ENCODE data around the gene PTPRCAP. TPM values are rescaled to one million over a fixed set of nuclear protein-coding genes. Genes with fewer than 3 reads are reported as not detected.
A peak's percentile ranks its signal among the peaks of the same experiment; 100 is the strongest.

PTPRCAP gene
- total RNA-seq, 1 experiment from 2014 or later = 1.3 TPM

DNA sequence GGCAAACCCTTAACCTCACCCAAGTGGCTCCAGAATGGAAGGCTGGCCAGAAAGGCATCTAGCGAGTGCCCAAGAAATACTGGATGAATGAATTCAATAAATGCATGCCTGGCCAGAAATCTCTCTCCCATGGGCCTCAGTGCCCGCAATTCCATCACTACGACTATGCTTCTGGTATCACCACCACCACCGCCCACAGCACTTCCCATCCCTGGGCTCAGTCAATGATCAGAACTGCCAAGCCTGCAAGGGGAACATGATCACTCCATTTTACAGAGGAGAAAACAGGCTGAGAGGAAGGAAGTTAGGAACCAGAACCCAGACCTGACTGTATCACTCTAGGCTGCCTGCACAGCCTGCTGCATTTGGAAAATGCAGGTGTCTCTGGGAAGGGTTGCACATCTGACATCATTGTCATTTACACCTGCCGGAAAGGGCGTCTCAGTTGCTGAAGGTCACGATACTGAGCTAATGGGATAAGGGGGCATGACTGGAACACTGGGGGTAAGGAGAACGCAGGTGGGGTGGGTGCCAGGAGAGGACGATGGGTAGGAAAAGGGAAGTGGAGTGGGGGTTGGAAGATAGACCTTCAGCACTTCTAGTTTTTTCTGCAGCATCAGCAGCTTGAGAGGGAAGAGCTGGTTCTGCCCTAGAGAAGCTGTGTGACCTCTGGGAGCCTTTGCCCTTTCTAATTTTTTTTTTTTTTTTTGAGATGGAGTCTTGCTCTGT lies 11.8 kb upstream of the PTPRCAP start:
- CTCF ChIA-PET = no interaction called here
- peaks cover 8% of the 10 kb centered on the region for H3K36me3 Mint-ChIP-seq (ENCODE audit: insufficient read depth, unreplicated experiment)
- no peak overlapping the region for H3K4me3 Mint-ChIP-seq (ENCODE audit: low read depth, unreplicated experiment)
- BruUV-seq (replicated peaks) = no TSS peak
- peaks cover 26% of the 10 kb centered on the region for H3K4me1 Mint-ChIP-seq (ENCODE audit: low read depth, unreplicated experiment)
- no peaks in the 10 kb centered on the region for H3K27me3 Mint-ChIP-seq (ENCODE audit: unreplicated experiment)
- TF ChIP-seq, protein P1, sequence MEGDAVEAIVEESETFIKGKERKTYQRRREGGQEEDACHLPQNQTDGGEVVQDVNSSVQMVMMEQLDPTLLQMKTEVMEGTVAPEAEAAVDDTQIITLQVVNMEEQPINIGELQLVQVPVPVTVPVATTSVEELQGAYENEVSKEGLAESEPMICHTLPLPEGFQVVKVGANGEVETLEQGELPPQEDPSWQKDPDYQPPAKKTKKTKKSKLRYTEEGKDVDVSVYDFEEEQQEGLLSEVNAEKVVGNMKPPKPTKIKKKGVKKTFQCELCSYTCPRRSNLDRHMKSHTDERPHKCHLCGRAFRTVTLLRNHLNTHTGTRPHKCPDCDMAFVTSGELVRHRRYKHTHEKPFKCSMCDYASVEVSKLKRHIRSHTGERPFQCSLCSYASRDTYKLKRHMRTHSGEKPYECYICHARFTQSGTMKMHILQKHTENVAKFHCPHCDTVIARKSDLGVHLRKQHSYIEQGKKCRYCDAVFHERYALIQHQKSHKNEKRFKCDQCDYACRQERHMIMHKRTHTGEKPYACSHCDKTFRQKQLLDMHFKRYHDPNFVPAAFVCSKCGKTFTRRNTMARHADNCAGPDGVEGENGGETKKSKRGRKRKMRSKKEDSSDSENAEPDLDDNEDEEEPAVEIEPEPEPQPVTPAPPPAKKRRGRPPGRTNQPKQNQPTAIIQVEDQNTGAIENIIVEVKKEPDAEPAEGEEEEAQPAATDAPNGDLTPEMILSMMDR (IDR thresholded peaks at IDR 0.05; ENCODE audit: unreplicated experiment) = no peak
- H3K9me3 Mint-ChIP-seq (ENCODE audit: low read depth, unreplicated experiment) = no peaks in the 10 kb centered on the region
- intact Hi-C loops (cut with micrococcal nuclease; ENCODE audit: unreplicated experiment) = no loop called here
- DNase-seq = no peak
- H3K27ac Mint-ChIP-seq (ENCODE audit: unreplicated experiment) = no peak overlapping the region

DNA sequence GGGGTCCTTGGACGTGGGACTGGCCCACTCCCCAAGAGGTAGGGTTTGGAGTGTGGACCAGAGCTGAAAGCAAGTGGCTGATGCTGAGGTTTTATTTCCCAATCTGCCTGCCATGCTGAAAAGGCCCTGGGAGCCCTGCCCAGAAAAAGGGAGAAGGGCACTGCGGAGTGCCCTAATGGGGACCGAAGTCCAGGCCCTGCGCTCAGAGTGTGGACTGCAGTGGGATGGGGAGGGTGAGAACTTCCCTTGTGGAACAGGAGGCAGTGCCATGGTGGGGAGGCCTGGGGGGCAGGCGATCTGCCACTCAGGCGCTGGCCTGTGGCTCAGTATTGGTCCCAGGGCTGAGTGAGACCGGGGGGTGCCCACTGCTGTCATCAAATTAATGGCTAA lies 10.7 kb upstream of the PTPRCAP start:
- Mint-ChIP-seq H3K27me3 (ENCODE audit: unreplicated experiment) (no peaks in the 10 kb centered on the region), H3K27ac (ENCODE audit: unreplicated experiment) (no peak overlapping the region), H3K4me1 (ENCODE audit: low read depth, unreplicated experiment) (peaks cover 26% of the 10 kb centered on the region)

GRCh38 chr11:67445515-67445914 lies 8.0 kb upstream of the PTPRCAP start:
- Mint-ChIP-seq H3K4me1 (ENCODE audit: low read depth, unreplicated experiment) (peaks cover 11% of the 10 kb centered on the region), H3K36me3 (ENCODE audit: insufficient read depth, unreplicated experiment) (peaks cover 35% of the 10 kb centered on the region), H3K4me3 (ENCODE audit: low read depth, unreplicated experiment) (peak overlapping the region; percentile 84), H3K9me3 (ENCODE audit: low read depth, unreplicated experiment) (no peaks in the 10 kb centered on the region), H3K27me3 (ENCODE audit: unreplicated experiment) (no peaks in the 10 kb centered on the region), H3K27ac (ENCODE audit: unreplicated experiment) (peak overlapping the region; percentile 40)
- intact Hi-C loops (cut with micrococcal nuclease; ENCODE audit: unreplicated experiment) = no loop called here
- no TSS peak for BruUV-seq (replicated peaks)
- TF ChIP-seq, protein P1 (IDR thresholded peaks at IDR 0.05; ENCODE audit: unreplicated experiment) = no peak
- CTCF ChIA-PET = no interaction called here
- no peak for DNase-seq

More for the DNA sequence above, 10.7 kb upstream of the PTPRCAP start:
- CTCF ChIA-PET = no interaction called here
- TF ChIP-seq, protein P1 (IDR thresholded peaks at IDR 0.05; ENCODE audit: unreplicated experiment) = no peak
- no TSS peak for BruUV-seq (replicated peaks)
- no peak for DNase-seq
- H3K9me3 Mint-ChIP-seq (ENCODE audit: low read depth, unreplicated experiment) = no peaks in the 10 kb centered on the region
- intact Hi-C loops (cut with micrococcal nuclease; ENCODE audit: unreplicated experiment) = no loop called here
- peaks cover 18% of the 10 kb centered on the region for H3K36me3 Mint-ChIP-seq (ENCODE audit: insufficient read depth, unreplicated experiment)
- no peak overlapping the region for H3K4me3 Mint-ChIP-seq (ENCODE audit: low read depth, unreplicated experiment)

DNA sequence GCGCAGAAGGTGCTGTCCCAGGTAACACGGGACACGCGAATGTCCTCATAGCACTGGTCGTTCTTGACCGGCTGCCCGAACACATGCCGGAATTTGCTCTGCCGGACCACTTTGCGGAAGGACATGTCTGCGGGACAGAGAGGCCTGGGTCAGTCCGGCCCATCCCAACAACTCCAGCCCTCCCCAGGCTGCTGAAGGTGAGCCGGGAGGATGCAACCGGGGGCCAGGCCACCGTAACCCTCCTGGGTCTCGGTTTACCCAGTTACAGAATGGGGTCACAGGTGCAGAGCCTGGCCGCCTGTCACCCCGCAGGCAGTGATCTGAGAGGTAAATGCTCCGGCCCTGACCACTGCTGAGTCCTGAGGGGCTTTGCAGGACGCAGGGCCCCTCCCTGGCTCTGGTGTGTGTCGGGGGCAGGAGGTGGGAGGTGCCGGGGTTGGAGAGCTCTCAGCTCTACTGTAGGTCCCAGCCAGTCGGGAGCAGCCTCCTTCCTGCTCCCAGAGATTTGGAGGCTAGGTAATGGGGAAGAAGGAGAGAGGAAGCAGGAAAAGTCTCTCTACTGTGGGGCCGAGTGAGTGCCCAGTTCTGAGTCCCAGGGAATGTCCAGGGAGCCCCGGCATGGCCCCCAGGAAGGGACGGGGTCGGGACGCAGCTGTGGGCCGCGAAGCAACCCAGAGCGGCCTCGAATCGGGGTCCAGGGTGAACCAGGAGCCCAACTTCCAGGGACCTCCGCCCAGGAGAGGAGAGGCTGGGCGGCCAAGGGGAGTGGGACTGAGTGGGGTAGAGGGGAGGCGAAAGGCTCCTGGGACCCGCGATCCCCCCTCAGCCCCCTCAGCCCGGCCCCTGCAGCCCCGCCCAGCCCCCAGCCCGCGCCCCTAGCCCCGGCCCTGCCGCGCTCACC lies 5.3 kb upstream of the PTPRCAP start:
- no peaks in the 10 kb centered on the region for H3K27me3 Mint-ChIP-seq (ENCODE audit: unreplicated experiment)
- H3K9me3 Mint-ChIP-seq (ENCODE audit: low read depth, unreplicated experiment) = no peaks in the 10 kb centered on the region
- CTCF ChIA-PET = interaction anchor here (0.6 kb wide), 1 partner anchor 50 kb away, joined by 5 read pairs; no protein-coding TSS in a partner anchor
- peaks cover 60% of the 10 kb centered on the region for H3K36me3 Mint-ChIP-seq (ENCODE audit: insufficient read depth, unreplicated experiment)
- intact Hi-C loops (cut with micrococcal nuclease; ENCODE audit: unreplicated experiment) = no loop called here
- no peak overlapping the region for H3K27ac Mint-ChIP-seq (ENCODE audit: unreplicated experiment)
- peaks cover 24% of the 10 kb centered on the region for H3K4me1 Mint-ChIP-seq (ENCODE audit: low read depth, unreplicated experiment)
- DNase-seq = no peak
- H3K4me3 Mint-ChIP-seq (ENCODE audit: low read depth, unreplicated experiment) = peak overlapping the region; percentile 84
- TF ChIP-seq, protein P1 (IDR thresholded peaks at IDR 0.05; ENCODE audit: unreplicated experiment) = no peak
- no TSS peak for BruUV-seq (replicated peaks)

Data from Calu3 (cell line).